IPS DF 6.9 (cell line): ENCODE measurements around the gene CCDC124.
"Not testable (repeated sequence)": the region's sequence is repeated elsewhere in the genome, so short reads cannot be mapped to it uniquely, and the experiment has no call there.

Source experiments
- DNase-seq: peaks from one replicate; pipeline ENCODE4 v3.0.0-alpha.2; 2013; ENCODE audit warnings: low read depth, low spot score
- H3K27ac ChIP-seq: one replicate; pipeline ENCODE4 v1.5.1; 2013; ENCODE audit warnings: low read length, control low read depth
- H3K27me3 ChIP-seq: 2 replicates; pipeline ENCODE4 v1.6.1; 2013; ENCODE audit warnings: mild to moderate bottlenecking, low read length; ENCODE audit not compliant: control insufficient read depth, insufficient read depth
- H3K36me3 ChIP-seq: 2 replicates; pipeline ENCODE4 v1.6.1; 2013; ENCODE audit warnings: low read length; ENCODE audit not compliant: control insufficient read depth, insufficient read depth
- H3K4me1 ChIP-seq: 2 replicates; pipeline ENCODE4 v1.6.1; 2013; ENCODE audit warnings: low read length; ENCODE audit not compliant: control insufficient read depth, insufficient read depth
- H3K4me3 ChIP-seq: 2 replicates; pipeline ENCODE4 v1.5.1; 2013; ENCODE audit warnings: mild to moderate bottlenecking, low read length
- H3K9me3 ChIP-seq: 2 replicates; pipeline ENCODE4 v1.6.1; 2013; ENCODE audit warnings: low read length, inconsistent platforms; ENCODE audit not compliant: control insufficient read depth, insufficient read depth
- WGBS: extraction: QIAGEN DNeasy Blood & Tissue Kit; methylation state at CpG from one replicate; pipeline ENCODE4 v1.1.7; 2013; ENCODE audit warnings: mixed read lengths, missing lambda C conversion rate; ENCODE audit not compliant: insufficient read length, insufficient coverage; 5-methylcytosine and 5-hydroxymethylcytosine counted together

Gene CCDC124

GRCh38 chr19:17982430-17982829 lies 49.6 kb downstream of the CCDC124 start:
- no peak overlapping the region for H3K4me3 ChIP-seq
- H3K9me3 ChIP-seq, result no peaks in the 10 kb centered on the region
- no peak overlapping the region for H3K27ac ChIP-seq
- H3K36me3 ChIP-seq, result peaks cover 2% of the 10 kb centered on the region; the same call in 1 of the 2 replicates
- DNase-seq, result no peak
- WGBS, result no CpG with 5 or more reads among the region's 22 CpGs
- H3K27me3 ChIP-seq, result no peaks in the 10 kb centered on the region
- H3K4me1 ChIP-seq, result no peaks in the 10 kb centered on the region

DNA sequence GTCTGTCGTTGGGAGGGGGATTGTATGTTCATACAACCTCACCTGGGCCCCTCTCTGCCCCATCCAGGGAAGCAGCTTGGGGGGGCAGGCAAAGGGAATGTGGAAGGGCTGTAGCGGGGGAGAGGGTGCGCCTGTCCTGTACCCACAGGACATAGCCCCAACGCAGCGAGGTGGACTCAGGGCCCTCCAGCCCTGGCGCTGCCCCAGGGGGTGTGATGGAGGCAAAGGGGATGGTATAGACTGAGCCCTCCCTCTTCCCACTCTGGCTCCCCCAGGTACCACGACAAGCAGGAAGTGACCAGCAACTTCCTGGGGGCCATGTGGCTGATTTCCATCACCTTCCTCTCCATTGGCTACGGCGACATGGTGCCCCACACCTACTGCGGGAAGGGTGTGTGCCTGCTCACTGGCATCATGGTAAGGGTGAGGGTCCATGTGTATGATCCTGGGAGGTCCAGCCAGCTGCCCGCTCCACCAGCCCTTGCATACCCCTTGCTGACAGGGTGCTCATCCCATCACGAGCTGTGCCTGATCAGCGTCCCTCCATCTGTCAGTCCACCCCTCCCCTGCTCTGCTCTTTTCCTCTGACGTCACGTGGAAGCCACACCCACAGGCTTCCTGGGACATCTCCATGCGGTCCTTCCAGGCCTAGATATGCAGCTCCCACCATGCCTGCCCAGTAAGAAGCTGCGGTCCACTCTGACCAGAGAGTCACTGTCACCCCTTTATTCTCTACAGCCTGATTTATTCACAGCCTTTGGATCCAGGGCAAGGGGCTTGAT lies 52.4 kb downstream of the CCDC124 start:
- no CpG with 5 or more reads among the region's 17 CpGs for WGBS
- no peak for DNase-seq
- Histone ChIP-seq H3K27ac (no peak overlapping the region), H3K4me3 (no peak overlapping the region), H3K36me3 (peaks cover 2% of the 10 kb centered on the region; the same call in 1 of the 2 replicates), H3K27me3 (no peaks in the 10 kb centered on the region), H3K9me3 (no peaks in the 10 kb centered on the region), H3K4me1 (no peaks in the 10 kb centered on the region)

DNA sequence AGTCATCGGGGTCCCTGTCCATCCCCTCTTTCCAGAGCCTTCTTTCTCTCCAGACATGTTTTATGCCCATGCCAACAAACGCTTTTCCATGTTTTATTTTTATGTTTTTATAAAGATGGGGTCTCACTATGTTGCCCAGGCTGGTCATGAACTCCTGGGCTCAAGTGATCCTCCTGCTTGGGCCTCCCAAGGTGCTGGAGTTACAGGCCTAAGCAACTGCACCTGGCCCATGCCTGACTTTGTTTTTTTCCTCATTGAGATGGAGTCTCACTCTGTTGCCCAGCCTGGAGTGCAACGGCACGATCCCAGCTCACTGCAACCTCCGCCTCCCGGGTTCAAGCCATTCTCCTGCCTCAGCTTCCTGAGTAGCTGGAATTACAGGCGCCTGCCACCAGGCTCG lies 53.8 kb downstream of the CCDC124 start:
- not testable (repeated sequence) for H3K4me3 ChIP-seq, H3K27me3 ChIP-seq, DNase-seq, H3K9me3 ChIP-seq, H3K27ac ChIP-seq, H3K36me3 ChIP-seq, H3K4me1 ChIP-seq
- no CpG with 5 or more reads among the region's 8 CpGs for WGBS

DNA sequence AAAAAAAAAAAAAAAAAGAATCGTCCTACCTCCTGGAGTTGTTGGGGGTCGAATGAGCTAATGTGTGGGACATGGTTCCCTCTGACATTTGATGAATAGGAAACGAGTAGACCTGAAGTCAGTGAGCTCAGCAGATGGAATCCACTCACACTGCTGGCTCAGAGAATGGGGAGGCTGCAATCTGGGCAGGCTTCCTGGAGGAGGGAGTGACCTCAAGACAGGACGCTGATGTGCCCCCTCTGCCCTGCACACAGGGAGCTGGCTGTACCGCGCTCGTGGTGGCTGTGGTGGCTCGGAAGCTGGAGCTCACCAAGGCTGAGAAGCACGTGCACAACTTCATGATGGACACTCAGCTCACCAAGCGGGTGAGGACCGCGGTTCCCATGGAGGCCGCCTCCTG lies 55.3 kb downstream of the CCDC124 start:
- no peaks in the 10 kb centered on the region for H3K27me3 ChIP-seq
- no peaks in the 10 kb centered on the region for H3K36me3 ChIP-seq
- WGBS, result no CpG with 5 or more reads among the region's 13 CpGs
- no peak for DNase-seq
- H3K27ac ChIP-seq, result no peak overlapping the region
- no peak overlapping the region for H3K4me3 ChIP-seq
- H3K4me1 ChIP-seq, result no peaks in the 10 kb centered on the region
- H3K9me3 ChIP-seq, result no peaks in the 10 kb centered on the region

DNA sequence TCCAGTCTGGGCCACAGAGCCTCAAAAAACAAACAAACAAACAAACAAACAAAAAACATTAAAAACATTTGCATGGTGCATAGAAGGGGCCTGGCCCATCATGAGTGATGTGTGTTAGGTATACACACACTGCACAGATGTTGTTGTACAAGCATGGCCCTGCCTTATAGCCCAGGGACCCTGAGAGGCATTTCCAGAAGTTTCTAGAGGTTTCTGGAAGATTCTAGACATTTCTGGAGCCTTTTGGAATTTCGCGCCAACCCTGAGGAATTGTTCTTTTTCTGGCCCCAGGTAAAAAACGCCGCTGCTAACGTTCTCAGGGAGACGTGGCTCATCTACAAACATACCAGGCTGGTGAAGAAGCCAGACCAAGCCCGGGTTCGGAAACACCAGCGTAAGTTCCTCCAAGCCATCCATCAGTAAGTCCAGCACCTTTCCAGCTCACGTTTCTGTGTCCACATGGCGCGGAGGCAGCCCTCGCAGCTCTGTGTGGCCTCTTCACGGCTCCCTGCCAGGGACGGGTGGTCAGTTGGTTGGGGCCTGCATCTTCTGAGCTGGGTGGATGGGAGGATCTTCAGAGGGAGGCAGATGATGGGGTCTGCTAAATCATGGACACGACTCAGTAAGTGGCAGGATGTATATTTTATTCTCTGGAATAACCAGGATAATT lies 56.7 kb downstream of the CCDC124 start:
- Histone ChIP-seq H3K36me3 (no peaks in the 10 kb centered on the region), H3K4me1 (no peaks in the 10 kb centered on the region), H3K9me3 (no peaks in the 10 kb centered on the region), H3K27ac (no peak overlapping the region), H3K4me3 (no peak overlapping the region), H3K27me3 (no peaks in the 10 kb centered on the region)
- no CpG with 5 or more reads among the region's 16 CpGs for WGBS
- no peak for DNase-seq

DNA sequence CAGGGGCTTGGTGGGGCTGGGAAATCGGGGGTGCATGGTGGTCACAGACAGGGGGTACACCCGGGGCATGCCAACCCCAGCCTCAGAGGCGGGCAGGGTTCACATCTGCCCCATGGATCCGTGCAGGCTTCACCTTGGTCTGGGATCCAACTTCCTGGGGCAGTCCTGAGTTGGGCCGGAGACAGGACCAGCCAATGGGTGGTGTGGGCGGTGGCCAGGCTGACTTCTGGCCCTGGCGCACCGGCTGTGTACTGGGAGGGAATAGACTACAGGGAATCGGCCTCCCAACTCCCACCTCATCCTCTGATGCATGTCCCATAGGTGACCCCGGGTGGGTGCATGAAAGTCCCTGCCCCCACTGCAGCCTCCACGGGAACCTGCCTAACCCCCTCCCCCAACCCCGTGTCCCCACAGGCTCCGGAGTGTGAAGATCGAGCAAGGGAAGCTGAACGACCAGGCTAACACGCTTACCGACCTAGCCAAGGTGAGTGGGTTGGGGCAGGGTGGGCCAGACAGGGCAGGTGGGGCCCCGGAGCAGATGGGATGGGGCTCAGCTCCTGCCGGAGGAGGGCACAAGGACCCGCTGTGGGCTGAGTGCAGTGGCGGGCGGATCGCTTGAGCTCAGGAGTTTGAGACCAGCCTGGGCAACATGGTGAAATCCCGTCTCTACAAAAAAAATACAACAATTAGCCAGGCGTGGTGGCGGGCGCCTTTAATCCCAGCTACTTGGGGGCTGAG lies 60.4 kb downstream of the CCDC124 start:
- no CpG with 5 or more reads among the region's 27 CpGs for WGBS
- H3K4me3 ChIP-seq, result no peak overlapping the region

More for the DNA sequence above, 60.4 kb downstream of the CCDC124 start:
- Histone ChIP-seq H3K36me3 (no peaks in the 10 kb centered on the region), H3K27me3 (no peaks in the 10 kb centered on the region), H3K27ac (no peak overlapping the region), H3K4me1 (peaks cover 4% of the 10 kb centered on the region; the same call in 1 of the 2 replicates), H3K9me3 (no peaks in the 10 kb centered on the region)
- no peak for DNase-seq
